T follicular helper cell (primary cell): Measurements from ENCODE around the gene PPP1R14B.
A peak's percentile ranks its signal among the peaks of the same experiment; 100 is the strongest.
"Not testable (repeated sequence)": the region's sequence is repeated elsewhere in the genome, so short reads cannot be mapped to it uniquely, and the experiment has no call there.

Source experiments
- DNase-seq: peaks from one replicate; pipeline ENCODE4 v3.0.0-alpha.2; 2020; ENCODE audit warnings: low read depth

The PPP1R14B gene

GRCh38 chr11:64260147-64260708, 13.5 kb upstream of the PPP1R14B start:
- no peak for DNase-seq

DNA sequence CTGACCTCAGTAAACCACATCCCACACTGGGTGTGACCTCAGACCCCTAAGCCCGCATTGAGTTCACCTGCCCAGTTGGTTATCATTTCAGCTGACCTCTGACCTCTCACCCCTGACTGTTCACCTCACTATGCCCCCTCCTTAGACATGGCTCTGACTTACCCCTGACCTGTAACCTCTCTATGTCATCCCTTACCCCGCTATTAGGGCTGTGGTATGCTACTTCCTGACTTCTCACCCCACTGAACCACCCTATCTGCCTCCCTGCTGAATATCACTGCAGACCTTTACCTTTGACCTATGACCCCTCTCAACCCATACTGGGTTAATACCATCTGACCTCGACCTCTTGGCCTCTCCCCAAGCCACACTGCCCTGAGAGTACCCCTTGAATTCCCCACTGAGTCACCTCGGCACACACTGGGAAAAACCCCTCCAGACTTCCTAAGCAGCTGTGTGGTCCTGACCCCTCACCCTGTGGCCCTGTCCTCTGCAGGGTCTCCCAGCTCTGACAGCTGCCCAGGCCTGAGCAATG, 12.9 kb upstream of the PPP1R14B start:
- DNase-seq, result no peak

DNA sequence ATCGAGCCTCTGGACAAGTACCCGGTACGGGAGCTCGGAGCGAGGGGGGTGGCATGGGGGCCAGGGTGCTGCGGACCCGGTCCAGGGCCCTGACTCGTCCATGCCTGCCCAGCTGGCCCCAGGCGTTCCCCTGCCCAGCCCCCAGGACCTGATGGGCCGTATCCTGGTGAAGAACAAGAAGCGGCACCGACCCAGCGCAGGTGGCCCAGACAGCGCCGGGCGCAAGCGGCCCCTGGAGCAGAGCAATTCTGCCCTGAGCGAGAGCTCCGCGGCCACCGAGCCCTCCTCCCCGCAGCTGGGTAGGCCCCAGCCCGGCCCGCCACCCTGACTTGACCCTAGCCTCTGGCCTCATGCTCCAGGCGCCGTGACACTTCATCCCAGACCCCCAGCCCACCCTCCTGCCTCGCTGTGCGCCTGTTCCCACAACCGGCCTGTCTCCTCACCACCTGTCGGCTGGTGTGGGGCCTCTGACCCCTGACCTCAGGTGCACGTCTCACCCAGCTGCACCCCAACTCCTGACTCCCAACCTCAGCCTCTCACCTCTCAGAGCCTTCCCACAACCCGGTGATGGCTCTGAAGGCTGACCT, 12.3 kb upstream of the PPP1R14B start:
- no peak for DNase-seq

DNA sequence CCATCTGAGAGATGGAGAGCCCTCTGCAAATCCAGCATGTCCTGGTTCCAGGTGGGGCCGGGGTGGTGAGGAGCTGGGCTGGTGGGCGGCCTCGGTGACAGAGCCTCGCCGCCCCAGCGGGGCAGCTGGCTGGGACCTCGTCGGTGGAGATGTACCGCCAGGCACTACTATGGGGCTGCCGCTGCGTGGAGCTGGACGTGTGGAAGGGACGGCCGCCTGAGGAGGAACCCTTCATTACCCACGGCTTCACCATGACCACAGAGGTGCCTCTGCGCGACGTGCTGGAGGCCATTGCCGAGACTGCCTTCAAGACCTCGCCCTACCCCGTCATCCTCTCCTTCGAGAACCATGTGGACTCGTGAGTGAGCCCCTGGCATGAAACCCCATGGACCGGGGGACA, 11.6 kb upstream of the PPP1R14B start:
- DNase-seq, result no peak

- DNase-seq, result no peak
Measured at GRCh38 chr11:64256300-64256699, 9.6 kb upstream of the PPP1R14B start.

- DNase-seq, result no peak
Measured at GRCh38 chr11:64255135-64256128, 8.7 kb upstream of the PPP1R14B start.

GRCh38 chr11:64254326-64254725, 7.6 kb upstream of the PPP1R14B start:
- no peak for DNase-seq

DNA sequence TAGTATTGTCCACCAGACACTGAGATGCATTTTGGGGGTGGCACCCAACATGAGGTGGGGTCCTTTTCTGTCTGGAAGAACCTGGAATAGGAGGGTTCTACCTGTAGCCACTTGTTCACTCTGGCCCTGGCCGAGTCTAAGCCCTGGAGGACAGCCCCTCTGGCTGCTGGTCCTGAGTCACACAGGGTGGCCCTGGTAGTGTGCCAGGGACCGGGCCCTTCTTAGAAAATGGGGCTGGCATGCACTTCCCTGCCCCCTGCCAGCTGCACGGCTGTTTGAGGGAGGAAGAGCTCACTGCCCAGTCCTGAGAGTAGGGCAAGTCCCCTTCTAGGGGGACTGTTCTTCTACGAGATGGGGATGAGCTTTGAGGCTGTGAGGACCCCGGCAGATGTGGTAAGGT, 6.7 kb upstream of the PPP1R14B start:
- DNase-seq, result no peak

DNA sequence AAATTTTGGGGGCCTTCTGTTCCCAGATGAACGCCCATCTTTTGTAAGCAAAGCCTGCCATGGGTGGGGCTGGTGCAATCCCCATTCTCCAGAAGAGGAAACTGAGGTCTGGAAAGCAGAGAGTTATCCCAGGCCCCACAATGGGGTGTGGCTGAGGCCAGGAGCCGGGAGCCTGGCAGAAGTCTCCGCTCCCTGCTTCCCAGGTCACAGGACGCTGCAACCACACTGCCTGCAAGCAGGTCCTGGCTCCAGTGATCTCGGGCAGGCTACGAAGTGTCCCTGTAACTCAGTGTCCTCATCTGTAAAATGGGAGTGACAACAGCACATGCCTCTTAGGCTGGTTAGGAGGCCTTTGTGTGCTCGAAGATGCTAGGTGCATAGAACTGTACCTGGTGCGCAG, 6.3 kb upstream of the PPP1R14B start:
- no peak for DNase-seq

DNA sequence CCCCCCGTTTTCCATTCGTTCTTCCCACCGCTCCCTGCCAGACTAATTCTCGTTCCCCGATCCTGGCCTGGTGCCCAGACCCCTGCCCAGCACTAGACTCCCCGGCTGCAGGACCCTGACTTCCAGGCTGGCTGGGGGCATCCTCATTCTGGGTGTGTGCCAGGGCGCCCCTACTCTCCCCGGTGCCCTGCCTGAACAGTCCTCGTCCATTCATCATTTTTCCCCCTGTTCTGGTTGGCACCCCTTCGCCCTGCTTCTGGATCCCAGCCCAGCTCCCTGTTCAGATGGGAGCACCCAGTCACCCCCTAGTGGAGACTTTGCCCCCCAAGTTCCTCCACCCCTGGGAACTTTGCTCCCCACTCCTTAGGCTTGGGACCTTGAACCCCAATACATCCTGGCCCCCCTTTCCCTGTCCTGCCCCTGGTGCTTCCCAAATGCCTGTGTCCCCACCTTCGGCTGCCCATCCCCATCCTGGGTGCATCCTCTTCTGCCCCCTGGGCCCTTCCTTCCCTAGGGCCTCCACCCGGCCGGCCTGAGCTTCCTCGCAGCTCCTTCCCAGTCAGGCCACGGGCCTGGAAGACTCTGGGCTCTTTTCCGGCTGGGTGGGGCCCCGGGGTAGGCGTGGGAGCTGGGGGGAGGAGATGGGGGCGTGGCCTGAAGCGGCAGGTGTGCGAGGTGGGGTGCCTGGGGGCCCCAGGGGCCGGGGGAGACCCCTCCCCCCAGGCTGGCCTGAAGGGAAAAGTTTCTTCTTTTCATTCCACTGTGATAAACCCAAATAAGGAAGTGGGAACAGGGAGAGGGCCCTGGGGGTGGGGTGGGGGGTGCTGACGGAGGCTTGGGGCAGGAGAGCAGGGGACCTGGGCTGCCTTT, 5.5 kb upstream of the PPP1R14B start:
- no peak for DNase-seq

DNA sequence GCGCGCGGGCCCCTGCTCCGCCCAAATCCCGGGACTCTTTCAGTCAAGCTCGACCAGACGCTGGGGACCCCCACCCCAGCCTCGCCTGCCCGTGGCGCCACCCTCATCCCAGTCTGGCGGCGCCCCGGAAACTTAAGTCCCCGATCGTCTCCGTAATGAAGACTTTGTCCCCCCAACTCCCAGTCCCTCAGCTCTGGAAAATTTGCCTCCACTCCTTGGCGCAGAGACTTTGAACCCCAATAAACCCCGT, 4.9 kb upstream of the PPP1R14B start:
- DNase-seq, result no peak

- peak; percentile 41 for DNase-seq
Measured at GRCh38 chr11:64251016-64251752, 4.4 kb upstream of the PPP1R14B start, which contains the start of gene PLCB3. TSS of gene PLCB3 (plus strand) at chr11:64251530. CDS start at chr11:64251650, 120 bp downstream.

- DNase-seq, result no peak
Measured at GRCh38 chr11:64250415-64251015, 3.8 kb upstream of the PPP1R14B start.

GRCh38 chr11:64249563-64250414, 3.0 kb upstream of the PPP1R14B start:
- no peak for DNase-seq

- DNase-seq, result no peak
Measured at GRCh38 chr11:64249038-64249437, 2.3 kb upstream of the PPP1R14B start.

- DNase-seq, result no peak
Measured at GRCh38 chr11:64248578-64248977, 1.8 kb upstream of the PPP1R14B start.

- no peak for DNase-seq
Measured at GRCh38 chr11:64247729-64248531, 1.2 kb upstream of the PPP1R14B start.

- not testable (repeated sequence) for DNase-seq
Measured at GRCh38 chr11:64246621-64246870, 197 bp downstream of the PPP1R14B start.
